ENCODE measurements around the gene TANGO2. TPM values are rescaled to one million over a fixed set of nuclear protein-coding genes. Genes with fewer than 3 reads are reported as not detected.

Gene TANGO2
- total RNA-seq, 1 donor from 2014 or later, result 84.5 TPM

GRCh38 chr22:19981961-19982920 lies 38.7 kb upstream of the TANGO2 start:
- DNase-seq (ENCODE audit: low spot score), result no peak
- intact Hi-C loops (cut with DNase I), result no loop called here

- DNase-seq (ENCODE audit: low spot score), result no peak
- intact Hi-C loops (cut with DNase I), result no loop called here
These were observed 37.8 kb upstream of the TANGO2 start for GRCh38 chr22:19982991-19983578.

GRCh38 chr22:19983741-19984140 lies 37.2 kb upstream of the TANGO2 start:
- intact Hi-C loops (cut with DNase I), result no loop called here
- no peak for DNase-seq (ENCODE audit: low spot score)

- DNase-seq (ENCODE audit: low spot score), result peak; percentile 86
- intact Hi-C loops (cut with DNase I), result no loop called here
These were observed 36.6 kb upstream of the TANGO2 start for GRCh38 chr22:19984201-19984753.

- intact Hi-C loops (cut with DNase I), result no loop called here
These were observed 35.8 kb upstream of the TANGO2 start for GRCh38 chr22:19984851-19985811.

GRCh38 chr22:19986011-19986409 lies 34.9 kb upstream of the TANGO2 start:
- intact Hi-C loops (cut with DNase I), result loop anchor here (1.0 kb wide), 1 partner anchor 35 kb away; the partner anchor contains the start of gene TANGO2
- no peak for DNase-seq (ENCODE audit: low spot score)

More at GRCh38 chr22:19984851-19985811, 35.8 kb upstream of the TANGO2 start:
- no peak for DNase-seq (ENCODE audit: low spot score)

GRCh38 chr22:19986410-19987341 lies 34.2 kb upstream of the TANGO2 start:
- intact Hi-C loops (cut with DNase I), result loop anchor here (1.0 kb wide), 1 partner anchor 35 kb away; the partner anchor contains the start of gene TANGO2

GRCh38 chr22:19987394-19988306 lies 33.3 kb upstream of the TANGO2 start:
- no peak for DNase-seq (ENCODE audit: low spot score)

More at GRCh38 chr22:19986410-19987341, 34.2 kb upstream of the TANGO2 start:
- peak; percentile 90 for DNase-seq (ENCODE audit: low spot score)

GRCh38 chr22:19988331-19988808 lies 32.5 kb upstream of the TANGO2 start:
- intact Hi-C loops (cut with DNase I), result no loop called here
- no peak for DNase-seq (ENCODE audit: low spot score)

More at GRCh38 chr22:19987394-19988306, 33.3 kb upstream of the TANGO2 start:
- intact Hi-C loops (cut with DNase I), result no loop called here

GRCh38 chr22:19988965-19989724 lies 31.8 kb upstream of the TANGO2 start:
- DNase-seq (ENCODE audit: low spot score), result no peak
- intact Hi-C loops (cut with DNase I), result no loop called here

- intact Hi-C loops (cut with DNase I), result no loop called here
- no peak for DNase-seq (ENCODE audit: low spot score)
These were observed 31.2 kb upstream of the TANGO2 start for GRCh38 chr22:19989725-19990067.

- intact Hi-C loops (cut with DNase I), result no loop called here
- DNase-seq (ENCODE audit: low spot score), result no peak
These were observed 30.7 kb upstream of the TANGO2 start for GRCh38 chr22:19990188-19990587.

- intact Hi-C loops (cut with DNase I), result no loop called here
- no peak for DNase-seq (ENCODE audit: low spot score)
These were observed 30.1 kb upstream of the TANGO2 start for GRCh38 chr22:19990609-19991394.

GRCh38 chr22:19991395-19991644 lies 29.6 kb upstream of the TANGO2 start:
- intact Hi-C loops (cut with DNase I), result no loop called here
- no peak for DNase-seq (ENCODE audit: low spot score)

GRCh38 chr22:19991645-19992451 lies 29.1 kb upstream of the TANGO2 start:
- no peak for DNase-seq (ENCODE audit: low spot score)
- intact Hi-C loops (cut with DNase I), result no loop called here

Measured in cardiac septum (tissue), 1 donor.